ENCODE results near the gene HNRNPLL. TPM values are rescaled to one million over a fixed set of nuclear protein-coding genes. Genes with fewer than 3 reads are reported as not detected.

Gene HNRNPLL
- total RNA-seq, 1 donor from 2014 or later, result 55.9 TPM

- Histone ChIP-seq H3K4me2 (ENCODE audit: low read length) (no peak overlapping the region), H3K36me3 (ENCODE audit: insufficient read depth, low read length) (peaks cover 13% of the 10 kb centered on the region), H3K79me2 (ENCODE audit: insufficient read depth, low read length) (no peaks in the 10 kb centered on the region), H3K4me1 (ENCODE audit: insufficient read depth, low read length) (no peaks in the 10 kb centered on the region), H4K20me1 (ENCODE audit: insufficient read depth, low read length) (peaks cover 11% of the 10 kb centered on the region), H3K4me3 (ENCODE audit: insufficient read depth, low read depth, low read length) (no peak overlapping the region), H3K27ac (ENCODE audit: low read depth, low read length) (no peak overlapping the region), H2AFZ (ENCODE audit: low read depth, low read length) (no peak overlapping the region), H3K9me3 (ENCODE audit: insufficient read depth, low read depth, low read length) (no peaks in the 10 kb centered on the region), H3K9ac (ENCODE audit: low read length) (no peak overlapping the region), H3K27me3 (ENCODE audit: insufficient read depth, low read length) (no peaks in the 10 kb centered on the region)
- Mint-ChIP-seq H3K4me1 (ENCODE audit: low read depth, unreplicated experiment) (no peaks in the 10 kb centered on the region), H3K27me3 (ENCODE audit: low read depth, unreplicated experiment) (no peaks in the 10 kb centered on the region), H3K4me3 (ENCODE audit: unreplicated experiment) (no peak overlapping the region), H3K36me3 (ENCODE audit: low read depth, unreplicated experiment) (peaks cover 7% of the 10 kb centered on the region), H3K27ac (ENCODE audit: unreplicated experiment) (no peak overlapping the region), H3K9me3 (ENCODE audit: unreplicated experiment) (no peaks in the 10 kb centered on the region)
- no peak for FAIRE-seq
- TF ChIP-seq EZH2 (IDR thresholded peaks at IDR 0.05; ENCODE audit: insufficient read depth, low read length) (no peak), CTCF (IDR thresholded peaks at IDR 0.05; ENCODE audit: insufficient read depth, low read depth, low read length) (no peak)
- no peak for DNase-seq (ENCODE audit: low read depth)
Measured at GRCh38 chr2:38556006-38556801, 46.5 kb downstream of the HNRNPLL start.

- H3K4me1 Mint-ChIP-seq (ENCODE audit: low read depth, unreplicated experiment), result no peaks in the 10 kb centered on the region
- FAIRE-seq (no peak), DNase-seq (ENCODE audit: low read depth) (no peak)
- H3K27me3 Mint-ChIP-seq (ENCODE audit: low read depth, unreplicated experiment), result no peaks in the 10 kb centered on the region
- peaks cover 11% of the 10 kb centered on the region for H4K20me1 ChIP-seq (ENCODE audit: insufficient read depth, low read length)
- H3K4me2 ChIP-seq (ENCODE audit: low read length), result no peak overlapping the region
- H2AFZ ChIP-seq (ENCODE audit: low read depth, low read length), result no peak overlapping the region
- no peaks in the 10 kb centered on the region for H3K4me1 ChIP-seq (ENCODE audit: insufficient read depth, low read length)
- no peak overlapping the region for H3K4me3 ChIP-seq (ENCODE audit: insufficient read depth, low read depth, low read length)
- H3K9me3 Mint-ChIP-seq (ENCODE audit: unreplicated experiment), result no peaks in the 10 kb centered on the region
- H3K9me3 ChIP-seq (ENCODE audit: insufficient read depth, low read depth, low read length), result no peaks in the 10 kb centered on the region
- H3K79me2 ChIP-seq (ENCODE audit: insufficient read depth, low read length), result no peaks in the 10 kb centered on the region
- TF ChIP-seq CTCF (IDR thresholded peaks at IDR 0.05; ENCODE audit: insufficient read depth, low read depth, low read length) (peak; percentile 48), EZH2 (IDR thresholded peaks at IDR 0.05; ENCODE audit: insufficient read depth, low read length) (no peak)
- no peak overlapping the region for H3K4me3 Mint-ChIP-seq (ENCODE audit: unreplicated experiment)
- no peak overlapping the region for H3K27ac ChIP-seq (ENCODE audit: low read depth, low read length)
- H3K9ac ChIP-seq (ENCODE audit: low read length), result no peak overlapping the region
- peaks cover 8% of the 10 kb centered on the region for H3K36me3 ChIP-seq (ENCODE audit: insufficient read depth, low read length)
- H3K27me3 ChIP-seq (ENCODE audit: insufficient read depth, low read length), result no peaks in the 10 kb centered on the region
- no peak overlapping the region for H3K27ac Mint-ChIP-seq (ENCODE audit: unreplicated experiment)
- H3K36me3 Mint-ChIP-seq (ENCODE audit: low read depth, unreplicated experiment), result peaks cover 7% of the 10 kb centered on the region
Measured at GRCh38 chr2:38554973-38555595, 47.6 kb downstream of the HNRNPLL start.

GRCh38 chr2:38553554-38553953 lies 49.2 kb downstream of the HNRNPLL start:
- no peak overlapping the region for H3K27ac Mint-ChIP-seq (ENCODE audit: unreplicated experiment)
- peaks cover 5% of the 10 kb centered on the region for H3K36me3 ChIP-seq (ENCODE audit: insufficient read depth, low read length)
- H3K27me3 ChIP-seq (ENCODE audit: insufficient read depth, low read length), result no peaks in the 10 kb centered on the region
- no peak overlapping the region for H3K4me3 ChIP-seq (ENCODE audit: insufficient read depth, low read depth, low read length)
- peaks cover 2% of the 10 kb centered on the region for H3K4me1 Mint-ChIP-seq (ENCODE audit: low read depth, unreplicated experiment)
- peaks cover 7% of the 10 kb centered on the region for H3K36me3 Mint-ChIP-seq (ENCODE audit: low read depth, unreplicated experiment)
- H3K9ac ChIP-seq (ENCODE audit: low read length), result no peak overlapping the region
- H4K20me1 ChIP-seq (ENCODE audit: insufficient read depth, low read length), result peaks cover 11% of the 10 kb centered on the region
- no peak overlapping the region for H3K4me3 Mint-ChIP-seq (ENCODE audit: unreplicated experiment)
- no peaks in the 10 kb centered on the region for H3K4me1 ChIP-seq (ENCODE audit: insufficient read depth, low read length)
- TF ChIP-seq EZH2 (IDR thresholded peaks at IDR 0.05; ENCODE audit: insufficient read depth, low read length), result no peak
- TF ChIP-seq CTCF (IDR thresholded peaks at IDR 0.05; ENCODE audit: insufficient read depth, low read depth, low read length), result no peak
- no peak overlapping the region for H3K27ac ChIP-seq (ENCODE audit: low read depth, low read length)
- H3K4me2 ChIP-seq (ENCODE audit: low read length), result no peak overlapping the region
- H3K9me3 ChIP-seq (ENCODE audit: insufficient read depth, low read depth, low read length), result no peaks in the 10 kb centered on the region
- FAIRE-seq (no peak), DNase-seq (ENCODE audit: low read depth) (no peak)
- H3K27me3 Mint-ChIP-seq (ENCODE audit: low read depth, unreplicated experiment), result no peaks in the 10 kb centered on the region
- H3K9me3 Mint-ChIP-seq (ENCODE audit: unreplicated experiment), result no peaks in the 10 kb centered on the region
- no peak overlapping the region for H2AFZ ChIP-seq (ENCODE audit: low read depth, low read length)
- H3K79me2 ChIP-seq (ENCODE audit: insufficient read depth, low read length), result no peaks in the 10 kb centered on the region

Data from astrocyte (in vitro differentiated cells and primary cell).